Smooth muscle cell (in vitro differentiated cells): Measurements from ENCODE around the gene CREG2. TPM values are rescaled to one million over a fixed set of nuclear protein-coding genes. Genes with fewer than 3 reads are reported as not detected.

ENCODE experiments used
- DNase-seq: peaks from one replicate; lab custom pipeline; 2025; ENCODE audit not compliant: unreplicated experiment; lab: John Stamatoyannopoulos, UW
- H2AFZ ChIP-seq: fragments of 200-600 bp; sonication (generic); 2 replicates; pipeline ENCODE4 v1.6.0; 2016; ENCODE audit warnings: antibody characterized with exemption, low read depth, mild to moderate bottlenecking
- H3F3A ChIP-seq: fragments of 200-600 bp; sonication (generic); 2 replicates; pipeline ENCODE4 v1.6.0; 2017; ENCODE audit warnings: antibody characterized with exemption, low read depth
- H3K27ac ChIP-seq: fragments of 200-600 bp; sonication (generic); 2 replicates; pipeline ENCODE4 v1.5.1; 2016; ENCODE audit warnings: low read depth, mild to moderate bottlenecking
- H3K27me3 ChIP-seq: fragments of 200-600 bp; sonication (generic); 2 replicates; pipeline ENCODE4 v1.6.1; 2016; ENCODE audit warnings: low read depth, mild to moderate bottlenecking
- H3K36me3 ChIP-seq: fragments of 200-600 bp; sonication (generic); 2 replicates; pipeline ENCODE4 v1.5.1; 2016; ENCODE audit warnings: low read depth
- H3K4me1 ChIP-seq: fragments of 200-600 bp; sonication (generic); 2 replicates; pipeline ENCODE4 v1.5.1; 2016; ENCODE audit warnings: low read depth
- H3K4me2 ChIP-seq: fragments of 200-600 bp; sonication (generic); 2 replicates; pipeline ENCODE4 v1.6.0; 2016; ENCODE audit warnings: mild to moderate bottlenecking
- H3K4me3 ChIP-seq: fragments of 200-600 bp; sonication (generic); 2 replicates; pipeline ENCODE4 v1.5.1; 2016; ENCODE audit warnings: mild to moderate bottlenecking
- H3K79me2 ChIP-seq: fragments of 200-600 bp; sonication (generic); 2 replicates; pipeline ENCODE4 v1.6.0; 2016; ENCODE audit warnings: low read depth, mild to moderate bottlenecking
- H3K9ac ChIP-seq: fragments of 200-600 bp; sonication (generic); 2 replicates; pipeline ENCODE4 v1.6.0; 2016; ENCODE audit warnings: low read depth
- H3K9me3 ChIP-seq: fragments of 200-600 bp; sonication (generic); replicated peaks from 2 replicates; pipeline ENCODE4 v1.5.1; 2016; ENCODE audit warnings: low read depth
- H4K20me1 ChIP-seq: fragments of 200-600 bp; sonication (generic); 2 replicates; pipeline ENCODE4 v1.6.0; 2016; ENCODE audit warnings: low read depth
- CTCF ChIP-seq: fragments of 200-600 bp; sonication (generic); IDR thresholded peaks from 2 replicates; pipeline ENCODE4 v1.5.1; 2017; ENCODE audit warnings: borderline replicate concordance, mild to moderate bottlenecking, antibody characterized with exemption; ENCODE audit not compliant: insufficient read depth, poor library complexity, severe bottlenecking
- WGBS: methylation state at CpG from one replicate; pipeline ENCODE4 v1.1.7; 2016; ENCODE audit warnings: low lambda C conversion rate; 5-methylcytosine and 5-hydroxymethylcytosine counted together
- polyA plus RNA-seq: library from polyadenylated mRNA; unstranded; fragments of >200 nt; fragmentation: Nextera tagmentation; extraction: Ambion mirVana; gene quantifications from 2 replicates; pipeline ENCODE4 v1.2.1, GENCODE V29; 2016
- total RNA-seq: library from RNA; depleted of rRNA; stranded (reverse); fragments of >200 nt; gene quantifications from 2 replicates; pipeline ENCODE4 v1.2.3, GENCODE V29; 2014

The CREG2 gene
- total and polyA plus RNA-seq, 2 experiments from 2014 or later = 0.62 to 1.2 TPM

DNA sequence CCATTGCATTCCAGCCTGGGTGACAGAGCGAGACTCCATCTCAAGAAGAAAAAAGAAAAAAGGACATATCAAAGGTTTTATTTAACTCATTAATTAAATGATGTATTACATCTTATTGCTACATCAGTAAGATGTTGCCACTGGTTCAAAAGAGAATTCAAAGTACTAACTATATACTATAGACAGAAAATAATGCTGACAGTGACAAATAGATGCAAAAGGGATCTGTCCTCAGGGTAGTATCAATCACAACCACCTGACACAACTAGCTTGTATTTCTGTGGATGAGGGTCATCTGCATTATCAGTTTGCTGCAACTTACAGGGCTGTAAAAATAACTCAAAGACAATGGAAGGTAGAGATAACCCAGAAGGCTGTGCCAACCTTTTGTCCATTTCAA, 16.4 kb upstream of the CREG2 start:
- DNase-seq = no peak
- no peak overlapping the region for H3K4me3 ChIP-seq
- H3K4me2 ChIP-seq = no peak overlapping the region
- no peaks in the 10 kb centered on the region for H3K79me2 ChIP-seq
- no peak for TF ChIP-seq CTCF
- H4K20me1 ChIP-seq = no peaks in the 10 kb centered on the region
- WGBS = 82% methylated on average over 1 of the region's 1 CpG
- H3K4me1 ChIP-seq = peaks cover 15% of the 10 kb centered on the region
- no peak overlapping the region for H2AFZ ChIP-seq
- H3K9ac ChIP-seq = no peak overlapping the region
- H3K27ac ChIP-seq = no peak overlapping the region
- H3K36me3 ChIP-seq = no peaks in the 10 kb centered on the region
- H3K9me3 ChIP-seq = no peaks in the 10 kb centered on the region
- H3K27me3 ChIP-seq = no peaks in the 10 kb centered on the region
- H3F3A ChIP-seq = peaks cover 8% of the 10 kb centered on the region

GRCh38 chr2:101402630-101403029, 15.3 kb upstream of the CREG2 start:
- no peak for TF ChIP-seq CTCF
- H3K4me1 ChIP-seq = peaks cover 18% of the 10 kb centered on the region
- H3K79me2 ChIP-seq = no peaks in the 10 kb centered on the region
- 91% methylated on average over 6 of the region's 6 CpGs for WGBS
- H3K9me3 ChIP-seq = no peaks in the 10 kb centered on the region
- no peaks in the 10 kb centered on the region for H3K27me3 ChIP-seq
- H4K20me1 ChIP-seq = no peaks in the 10 kb centered on the region
- no peak overlapping the region for H3K9ac ChIP-seq
- H3K4me3 ChIP-seq = no peak overlapping the region
- no peak overlapping the region for H3K4me2 ChIP-seq
- peaks cover 11% of the 10 kb centered on the region for H3F3A ChIP-seq
- no peak overlapping the region for H2AFZ ChIP-seq
- H3K36me3 ChIP-seq = no peaks in the 10 kb centered on the region
- DNase-seq = no peak
- H3K27ac ChIP-seq = no peak overlapping the region

DNA sequence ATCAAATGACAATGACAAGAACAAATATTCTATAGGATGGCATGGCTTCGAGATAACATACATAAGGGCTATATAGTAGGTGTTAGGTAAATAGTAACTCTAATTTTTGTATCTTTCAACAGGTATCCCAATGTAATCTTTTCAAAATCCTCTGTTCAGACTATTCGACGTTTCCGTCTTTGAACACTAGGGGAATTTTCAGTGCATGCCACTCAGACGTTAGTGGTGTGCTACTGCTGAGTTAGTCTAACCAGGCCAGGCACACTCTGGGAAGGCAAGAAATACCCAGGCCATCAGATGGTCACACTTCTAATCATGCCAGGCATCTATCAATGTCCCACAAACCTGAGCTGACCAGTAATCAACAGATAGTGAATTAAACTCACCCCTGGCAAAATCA, 14.6 kb upstream of the CREG2 start:
- no peak overlapping the region for H2AFZ ChIP-seq
- H3K79me2 ChIP-seq = no peaks in the 10 kb centered on the region
- WGBS = 79% methylated on average over 5 of the region's 5 CpGs
- no peak overlapping the region for H3K9ac ChIP-seq
- H3F3A ChIP-seq = peaks cover 13% of the 10 kb centered on the region
- TF ChIP-seq CTCF = peak; percentile 9
- H3K4me2 ChIP-seq = no peak overlapping the region
- H3K27ac ChIP-seq = no peak overlapping the region
- no peaks in the 10 kb centered on the region for H3K9me3 ChIP-seq
- H3K36me3 ChIP-seq = no peaks in the 10 kb centered on the region
- H3K27me3 ChIP-seq = no peaks in the 10 kb centered on the region
- DNase-seq = no peak
- H4K20me1 ChIP-seq = no peaks in the 10 kb centered on the region
- H3K4me3 ChIP-seq = no peak overlapping the region
- peaks cover 25% of the 10 kb centered on the region for H3K4me1 ChIP-seq

DNA sequence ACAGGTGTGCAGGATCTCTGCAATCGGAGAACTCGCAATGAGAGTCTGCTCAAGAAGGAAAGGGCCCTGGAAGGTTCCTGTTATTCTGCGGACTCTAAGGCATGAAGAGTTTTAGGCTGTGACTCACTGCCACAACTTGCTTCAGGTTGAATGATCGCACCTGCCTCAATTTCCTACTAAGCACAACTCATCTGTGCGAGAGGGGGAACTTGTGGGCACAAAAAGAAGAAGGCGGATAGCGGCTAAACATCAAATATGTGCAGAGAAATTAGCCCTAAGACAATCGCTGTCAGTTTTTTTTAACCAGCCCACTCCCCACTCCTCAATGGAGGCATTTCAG, 14.0 kb upstream of the CREG2 start:
- Histone ChIP-seq H3K27me3 (no peaks in the 10 kb centered on the region), H3K79me2 (no peaks in the 10 kb centered on the region), H3K4me2 (no peak overlapping the region), H3K9ac (no peak overlapping the region), H3K4me1 (peaks cover 29% of the 10 kb centered on the region), H2AFZ (no peak overlapping the region), H4K20me1 (no peaks in the 10 kb centered on the region), H3K9me3 (no peaks in the 10 kb centered on the region), H3K27ac (no peak overlapping the region), H3K36me3 (no peaks in the 10 kb centered on the region), H3F3A (peaks cover 13% of the 10 kb centered on the region), H3K4me3 (no peak overlapping the region)
- WGBS = 90% methylated on average over 8 of the region's 8 CpGs
- no peak for TF ChIP-seq CTCF
- no peak for DNase-seq
